GM11168 (cell line): ENCODE data around the gene FBLN2.

Experiments used
- in situ Hi-C: fragments of 300-500 bp; cut with MboI; formaldehyde crosslinking; loops from one replicate; pipeline ENCODE4 v1.12.0; 2022; ENCODE audit warnings: low sequenced_read_pairs; ENCODE audit not compliant: unreplicated experiment

The FBLN2 gene

DNA sequence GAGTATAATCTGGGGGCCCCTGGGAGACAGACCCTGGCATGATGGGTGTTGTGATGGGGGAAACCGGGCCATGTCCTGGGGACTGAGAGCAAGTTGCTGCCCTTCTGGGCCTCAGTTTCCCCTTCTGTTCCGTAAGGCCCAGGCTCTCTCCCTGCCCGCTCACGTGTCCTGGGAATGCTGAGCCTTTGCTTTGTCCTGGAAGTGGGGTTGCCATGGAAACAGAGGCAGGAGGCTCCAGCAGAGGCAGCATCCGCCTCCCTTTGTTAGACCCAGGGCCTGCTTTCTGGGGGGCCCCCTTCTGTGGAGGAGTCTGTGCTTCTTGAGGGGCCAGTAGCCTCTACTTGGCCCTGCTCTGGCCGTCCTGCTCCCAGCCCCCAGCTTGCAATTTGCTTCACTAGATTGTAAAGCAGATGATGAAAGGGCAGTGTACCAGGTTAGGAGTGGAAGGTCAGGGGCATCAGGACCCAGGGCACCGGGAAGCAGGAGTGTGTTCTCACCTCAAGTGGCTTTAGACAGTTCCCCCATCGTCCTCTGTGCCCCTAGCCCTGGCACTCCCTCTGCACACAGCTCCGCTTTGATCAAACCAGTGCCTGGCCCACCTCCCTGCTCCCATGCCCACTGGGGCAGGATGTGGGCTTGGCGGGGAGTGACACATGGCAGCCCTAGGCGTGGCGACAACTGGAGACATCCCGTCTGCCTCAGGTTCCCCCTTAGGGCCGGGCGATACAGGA is 105.6 kb downstream of the FBLN2 start:
- in situ Hi-C loops, result no loop called here

GRCh38 chr3:13655061-13655913 is 106.4 kb downstream of the FBLN2 start:
- in situ Hi-C loops, result no loop called here

GRCh38 chr3:13656584-13657301 is 107.8 kb downstream of the FBLN2 start:
- in situ Hi-C loops, result no loop called here

GRCh38 chr3:13657660-13658435 is 108.9 kb downstream of the FBLN2 start:
- in situ Hi-C loops, result no loop called here

- in situ Hi-C loops, result no loop called here
These were observed 109.8 kb downstream of the FBLN2 start for GRCh38 chr3:13658681-13659080.

GRCh38 chr3:13659221-13659969 is 110.5 kb downstream of the FBLN2 start:
- in situ Hi-C loops, result no loop called here

- in situ Hi-C loops, result no loop called here
These were observed 111.3 kb downstream of the FBLN2 start for GRCh38 chr3:13660042-13660874.

- in situ Hi-C loops, result no loop called here
These were observed 112.2 kb downstream of the FBLN2 start for GRCh38 chr3:13661121-13661520.

DNA sequence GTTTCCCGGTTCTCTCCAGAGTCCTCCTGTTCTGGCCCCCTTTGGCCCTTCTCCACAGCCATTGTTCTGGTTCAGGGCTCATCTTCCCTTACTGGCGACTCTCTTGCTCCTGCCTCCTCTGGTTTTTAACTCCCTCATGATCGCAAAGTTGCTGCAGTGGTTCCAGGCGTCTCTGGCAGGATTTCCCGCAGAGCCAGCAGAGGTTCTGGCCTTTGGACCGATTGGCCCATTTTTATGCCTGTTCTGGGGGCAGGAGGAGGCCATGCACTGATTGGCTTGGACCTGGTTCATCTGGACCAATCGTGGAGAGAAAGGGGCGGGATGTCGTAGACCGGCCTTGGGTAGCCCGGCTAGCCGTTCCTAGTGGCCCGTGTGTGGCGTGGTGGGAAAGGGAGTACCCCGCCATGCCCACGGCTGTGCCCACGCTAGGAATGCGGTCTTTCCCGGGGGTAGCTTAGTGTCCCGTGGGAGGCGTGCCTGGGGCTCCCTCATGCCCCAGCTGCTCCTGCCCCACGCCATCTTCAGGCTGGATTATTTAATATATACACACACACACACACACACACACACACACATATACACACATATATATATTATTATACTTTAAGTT is 113.4 kb downstream of the FBLN2 start:
- in situ Hi-C loops, result no loop called here

DNA sequence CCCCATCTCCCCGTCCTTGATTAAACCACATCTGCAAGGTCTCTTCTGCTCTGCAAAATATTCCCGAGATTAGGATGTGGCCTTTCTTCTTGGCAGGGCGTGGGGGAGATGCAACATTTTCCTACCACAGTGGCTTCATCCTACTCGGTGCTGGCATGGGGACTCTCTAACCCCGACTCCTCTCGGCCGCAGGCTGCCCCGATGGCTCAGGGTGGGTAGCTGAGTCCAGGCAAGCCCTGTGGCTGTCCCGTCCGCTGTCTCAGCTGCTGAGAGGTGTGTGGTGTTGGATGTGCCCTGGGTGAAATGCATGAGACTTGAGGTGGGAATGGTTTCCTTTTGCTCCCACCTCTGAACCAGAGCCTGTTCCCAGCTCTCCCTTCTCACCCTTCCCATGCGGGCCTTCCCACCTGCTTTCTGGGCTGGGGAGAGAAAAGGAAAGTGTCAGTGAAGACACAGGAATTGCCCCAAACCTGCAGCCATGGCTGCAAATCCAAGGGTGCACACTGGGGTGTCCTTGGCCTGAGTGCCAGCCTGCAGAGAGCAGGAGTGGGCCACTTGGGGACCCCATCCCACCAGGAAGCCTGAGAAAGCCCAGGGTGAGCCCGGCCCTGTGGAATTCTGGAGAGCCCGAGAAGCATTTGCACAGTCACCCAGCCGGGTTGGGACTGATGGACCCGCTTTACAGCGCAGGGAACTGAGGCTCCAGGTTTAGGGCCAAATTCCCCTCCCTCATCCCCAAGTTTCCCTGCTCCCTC is 115.0 kb downstream of the FBLN2 start:
- in situ Hi-C loops, result no loop called here

GRCh38 chr3:13665582-13666226 is 116.8 kb downstream of the FBLN2 start:
- in situ Hi-C loops, result no loop called here

DNA sequence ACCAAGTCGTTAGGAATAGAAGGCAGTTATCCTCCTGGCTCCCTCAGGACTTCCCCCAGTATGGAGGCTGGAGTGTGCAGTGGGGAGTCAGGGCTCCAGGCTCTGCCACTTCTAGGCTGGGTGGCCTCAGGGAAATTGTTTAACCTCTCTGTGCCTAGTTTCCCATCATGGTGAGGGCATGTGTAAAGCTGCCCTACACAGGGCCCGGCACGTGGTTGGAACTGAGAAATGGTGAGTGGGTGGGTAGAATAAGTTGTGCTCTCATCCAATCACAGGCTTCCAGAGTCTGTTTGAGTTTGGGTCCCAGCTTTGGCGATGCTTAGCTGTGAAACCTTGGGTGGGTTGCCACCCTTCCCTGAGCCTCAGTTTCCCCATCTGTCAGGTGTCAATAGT is 117.3 kb downstream of the FBLN2 start:
- in situ Hi-C loops, result no loop called here

- in situ Hi-C loops, result no loop called here
These were observed 118.1 kb downstream of the FBLN2 start for GRCh38 chr3:13666781-13667709.

- in situ Hi-C loops, result no loop called here
These were observed 119.2 kb downstream of the FBLN2 start for GRCh38 chr3:13668136-13668535.

- in situ Hi-C loops, result no loop called here
These were observed 120.5 kb downstream of the FBLN2 start for GRCh38 chr3:13669457-13669856.

GRCh38 chr3:13670292-13670691 is 121.4 kb downstream of the FBLN2 start:
- in situ Hi-C loops, result no loop called here
